ENCODE results near the gene TRIM39. TPM values are rescaled to one million over a fixed set of nuclear protein-coding genes. Genes with fewer than 3 reads are reported as not detected.

The TRIM39 gene
- total RNA-seq, 1 donor from 2014 or later, result 14.1 TPM

- peak; percentile 37 for DNase-seq (ENCODE audit: low read depth)
Measured at GRCh38 chr6:30327232-30327746, 562 bp downstream of the TRIM39 start.

- DNase-seq (ENCODE audit: low read depth), result no peak
Measured at GRCh38 chr6:30328397-30328796, 1.7 kb downstream of the TRIM39 start.

GRCh38 chr6:30329331-30329730 lies 2.6 kb downstream of the TRIM39 start:
- DNase-seq (ENCODE audit: low read depth), result no peak

- no peak for DNase-seq (ENCODE audit: low read depth)
Measured at GRCh38 chr6:30331981-30332380, 5.3 kb downstream of the TRIM39 start.

- DNase-seq (ENCODE audit: low read depth), result no peak
Measured at GRCh38 chr6:30334075-30334783, 7.5 kb downstream of the TRIM39 start.

- no peak for DNase-seq (ENCODE audit: low read depth)
Measured at GRCh38 chr6:30340589-30341054, 13.9 kb downstream of the TRIM39 start.

- no peak for DNase-seq (ENCODE audit: low read depth)
Measured at GRCh38 chr6:30341218-30341617, 14.5 kb downstream of the TRIM39 start.

- no peak for DNase-seq (ENCODE audit: low read depth)
Measured at GRCh38 chr6:30341728-30342127, 15.0 kb downstream of the TRIM39 start.

GRCh38 chr6:30344191-30344867 lies 17.6 kb downstream of the TRIM39 start:
- DNase-seq (ENCODE audit: low read depth), result no peak

- peak; percentile 53 for DNase-seq (ENCODE audit: low read depth)
Measured at GRCh38 chr6:30344868-30345671, 18.3 kb downstream of the TRIM39 start, which contains the start of gene RPP21. Gene RPP21 (plus strand): TSS chr6:30345156. CDS start chr6:30345172, 16 bp downstream.

- DNase-seq (ENCODE audit: low read depth), result no peak
Measured at GRCh38 chr6:30345852-30346251, 19.1 kb downstream of the TRIM39 start.

- DNase-seq (ENCODE audit: low read depth), result no peak
Measured at GRCh38 chr6:30348957-30349356, 22.2 kb downstream of the TRIM39 start.

GRCh38 chr6:30349421-30350177 lies 22.9 kb downstream of the TRIM39 start:
- DNase-seq (ENCODE audit: low read depth), result peak; percentile 21

GRCh38 chr6:30350524-30350923 lies 23.8 kb downstream of the TRIM39 start:
- DNase-seq (ENCODE audit: low read depth), result no peak

GRCh38 chr6:30352550-30352949 lies 25.8 kb downstream of the TRIM39 start:
- no peak for DNase-seq (ENCODE audit: low read depth)

- DNase-seq (ENCODE audit: low read depth), result no peak
Measured at GRCh38 chr6:30355281-30355680, 28.6 kb downstream of the TRIM39 start.

- no peak for DNase-seq (ENCODE audit: low read depth)
Measured at GRCh38 chr6:30356536-30356935, 29.8 kb downstream of the TRIM39 start.

GRCh38 chr6:30357678-30358540 lies 31.2 kb downstream of the TRIM39 start:
- peak; percentile 71 for DNase-seq (ENCODE audit: low read depth)

- DNase-seq (ENCODE audit: low read depth), result no peak
Measured at GRCh38 chr6:30359276-30359675, 32.5 kb downstream of the TRIM39 start.

- DNase-seq (ENCODE audit: low read depth), result no peak
Measured at GRCh38 chr6:30360139-30360538, 33.4 kb downstream of the TRIM39 start.
